ENCODE measurements around the gene GRPEL2. TPM values are rescaled to one million over a fixed set of nuclear protein-coding genes. Genes with fewer than 3 reads are reported as not detected.

The GRPEL2 gene
- total RNA-seq, 1 experiment from 2014 or later, result 48.9 TPM

GRCh38 chr5:149313151-149313841 is 32.0 kb upstream of the GRPEL2 start:
- intact Hi-C loops (cut with micrococcal nuclease), result no loop called here
- no peak overlapping the region for H3K27ac ChIP-seq (ENCODE audit: low read depth, low read length)
- H3K27me3 ChIP-seq (ENCODE audit: insufficient read depth, low read length), result no peaks in the 10 kb centered on the region
- H3K4me3 ChIP-seq (replicated peaks in 1 of 2; ENCODE audit: low read depth in 1 of 2, low read length in 2 of 2), result no peak overlapping the region
- H3K36me3 ChIP-seq (ENCODE audit: control insufficient read depth in 1 of 2, insufficient read depth in 2 of 2, low read length in 2 of 2), result no peaks in the 10 kb centered on the region
- TF ChIP-seq SIN3A (IDR thresholded peaks at IDR 0.05; ENCODE audit: low read depth) (no peak), EZH2phosphoT487 (IDR thresholded peaks at IDR 0.05; ENCODE audit: borderline replicate concordance) (no peak), CTCF (IDR thresholded peaks at IDR 0.05 in 2 of 3, conservative IDR thresholded peaks at IDR 0.05 in 1 of 3; ENCODE audit: borderline replicate concordance in 1 of 3, insufficient read depth in 1 of 3, low read depth in 2 of 3, low read length in 2 of 3) (no peak), FOSL1 (IDR thresholded peaks at IDR 0.05; ENCODE audit: low read depth) (no peak), YY1 (IDR thresholded peaks at IDR 0.05; ENCODE audit: extremely low read depth, insufficient replicate concordance, low read depth, low read length) (no peak), ZBTB33 (IDR thresholded peaks at IDR 0.05; ENCODE audit: extremely low read depth, insufficient replicate concordance, low read length) (no peak), ATF3 (IDR thresholded peaks at IDR 0.05) (no peak), SRF (IDR thresholded peaks at IDR 0.05; ENCODE audit: low read depth) (no peak), ZNF274 (IDR thresholded peaks at IDR 0.05; ENCODE audit: low read depth, low read length) (no peak), ZFX (IDR thresholded peaks at IDR 0.05) (no peak), CEBPB (IDR thresholded peaks at IDR 0.05; ENCODE audit: low read depth) (no peak), CBX3 (IDR thresholded peaks at IDR 0.05; ENCODE audit: low read depth) (no peak)
- TF ChIP-seq, protein P1, sequence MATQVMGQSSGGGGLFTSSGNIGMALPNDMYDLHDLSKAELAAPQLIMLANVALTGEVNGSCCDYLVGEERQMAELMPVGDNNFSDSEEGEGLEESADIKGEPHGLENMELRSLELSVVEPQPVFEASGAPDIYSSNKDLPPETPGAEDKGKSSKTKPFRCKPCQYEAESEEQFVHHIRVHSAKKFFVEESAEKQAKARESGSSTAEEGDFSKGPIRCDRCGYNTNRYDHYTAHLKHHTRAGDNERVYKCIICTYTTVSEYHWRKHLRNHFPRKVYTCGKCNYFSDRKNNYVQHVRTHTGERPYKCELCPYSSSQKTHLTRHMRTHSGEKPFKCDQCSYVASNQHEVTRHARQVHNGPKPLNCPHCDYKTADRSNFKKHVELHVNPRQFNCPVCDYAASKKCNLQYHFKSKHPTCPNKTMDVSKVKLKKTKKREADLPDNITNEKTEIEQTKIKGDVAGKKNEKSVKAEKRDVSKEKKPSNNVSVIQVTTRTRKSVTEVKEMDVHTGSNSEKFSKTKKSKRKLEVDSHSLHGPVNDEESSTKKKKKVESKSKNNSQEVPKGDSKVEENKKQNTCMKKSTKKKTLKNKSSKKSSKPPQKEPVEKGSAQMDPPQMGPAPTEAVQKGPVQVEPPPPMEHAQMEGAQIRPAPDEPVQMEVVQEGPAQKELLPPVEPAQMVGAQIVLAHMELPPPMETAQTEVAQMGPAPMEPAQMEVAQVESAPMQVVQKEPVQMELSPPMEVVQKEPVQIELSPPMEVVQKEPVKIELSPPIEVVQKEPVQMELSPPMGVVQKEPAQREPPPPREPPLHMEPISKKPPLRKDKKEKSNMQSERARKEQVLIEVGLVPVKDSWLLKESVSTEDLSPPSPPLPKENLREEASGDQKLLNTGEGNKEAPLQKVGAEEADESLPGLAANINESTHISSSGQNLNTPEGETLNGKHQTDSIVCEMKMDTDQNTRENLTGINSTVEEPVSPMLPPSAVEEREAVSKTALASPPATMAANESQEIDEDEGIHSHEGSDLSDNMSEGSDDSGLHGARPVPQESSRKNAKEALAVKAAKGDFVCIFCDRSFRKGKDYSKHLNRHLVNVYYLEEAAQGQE (IDR thresholded peaks at IDR 0.05; ENCODE audit: low read depth), result no peak
- H3K9me3 ChIP-seq (ENCODE audit: control insufficient read depth in 1 of 2, insufficient read depth in 1 of 2, low read depth in 1 of 2, low read length in 2 of 2), result no peaks in the 10 kb centered on the region
- no peak overlapping the region for H3K4me2 ChIP-seq (ENCODE audit: low read length)
- RAD21 ChIA-PET (ENCODE audit: low non-redundant PET in 1 of 2, low total read pairs in 2 of 2, uncharacterized antibody in 2 of 2, unreplicated experiment in 2 of 2), result no interaction called here
- CTCF ChIA-PET, result no interaction called here
- ATAC-seq, result no peak
- no peak overlapping the region for H2AFZ ChIP-seq (ENCODE audit: low read depth, low read length, poor library complexity, severe bottlenecking)
- no peak overlapping the region for H3K9ac ChIP-seq (ENCODE audit: low read length)
- peaks cover 0 to 5% of the 10 kb centered on the region in 2 experiments; a peak in 1 of 4 replicates for H3K4me1 ChIP-seq (ENCODE audit: control insufficient read depth in 1 of 2, insufficient read depth in 2 of 2, low read length in 2 of 2)
- H4K20me1 ChIP-seq (ENCODE audit: insufficient read depth), result no peaks in the 10 kb centered on the region
- DNase-seq (ENCODE audit: low read depth, low spot score), result no peak
- no peaks in the 10 kb centered on the region for H3K79me2 ChIP-seq (ENCODE audit: insufficient read depth, low read length)
- POLR2A ChIA-PET, result no interaction called here
- H3K9me2 ChIP-seq (ENCODE audit: insufficient read depth), result no peaks in the 10 kb centered on the region
- no TSS peak for BruUV-seq (replicated peaks)
